DND-41 (cell line): ENCODE data around the gene MYBL2.
A peak's percentile ranks its signal among the peaks of the same experiment; 100 is the strongest.

Experiments used
- EZH2 ChIP-seq: IDR thresholded peaks from 3 replicates; pipeline ENCODE4 v1.6.1; 2012; ENCODE audit warnings: borderline replicate concordance, low read depth, mild to moderate bottlenecking, moderate library complexity, low read length, inconsistent platforms; ENCODE audit not compliant: severe bottlenecking
- TF ChIP-seq, protein P1 (sequence below): IDR thresholded peaks from 2 replicates; pipeline ENCODE4 v1.5.1; 2012; ENCODE audit warnings: borderline replicate concordance, low read length, moderate library complexity, mild to moderate bottlenecking; ENCODE audit not compliant: poor library complexity, severe bottlenecking; ENCODE audit errors: extremely low read depth

DNA sequence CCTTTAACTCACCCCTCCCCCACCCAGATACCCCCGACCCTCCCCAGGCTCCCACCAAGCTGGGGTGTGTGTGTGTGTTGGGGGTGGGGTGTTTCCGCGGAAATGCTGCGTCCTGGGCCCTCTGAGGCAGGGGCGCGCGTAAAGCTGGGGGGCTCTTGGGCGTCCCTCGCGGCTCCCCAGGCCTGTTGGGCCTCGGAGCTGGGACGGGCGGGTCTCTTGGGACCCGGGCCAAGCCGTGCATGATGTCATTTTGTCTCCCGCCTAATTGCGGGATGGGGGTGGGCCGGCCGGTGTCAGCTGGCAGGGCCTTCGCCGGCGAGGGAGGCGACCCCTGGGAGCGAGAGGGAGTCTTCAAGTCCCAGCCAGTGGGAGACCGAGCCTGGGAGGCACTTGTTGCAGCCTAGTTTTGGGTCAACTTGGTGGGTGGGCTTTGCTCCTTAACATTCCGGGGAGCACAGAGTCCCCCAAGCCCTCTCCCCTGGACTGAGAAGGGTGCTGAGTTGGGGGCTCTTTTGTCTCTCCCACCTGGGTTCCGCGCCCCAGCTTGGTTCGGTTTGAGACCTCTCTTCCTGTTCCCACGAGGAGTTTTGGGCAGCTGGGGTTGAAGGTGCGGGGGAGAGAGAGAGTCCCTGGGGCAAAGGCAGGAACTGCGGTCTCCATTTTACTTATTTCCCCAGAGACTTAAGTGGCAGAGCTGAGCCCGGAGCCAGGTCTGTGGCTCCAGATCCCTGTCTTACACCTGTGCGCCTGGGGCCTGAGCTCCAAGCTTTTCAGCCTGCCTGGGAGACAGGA, 623 bp downstream of the MYBL2 start:
- TF ChIP-seq, protein P1, sequence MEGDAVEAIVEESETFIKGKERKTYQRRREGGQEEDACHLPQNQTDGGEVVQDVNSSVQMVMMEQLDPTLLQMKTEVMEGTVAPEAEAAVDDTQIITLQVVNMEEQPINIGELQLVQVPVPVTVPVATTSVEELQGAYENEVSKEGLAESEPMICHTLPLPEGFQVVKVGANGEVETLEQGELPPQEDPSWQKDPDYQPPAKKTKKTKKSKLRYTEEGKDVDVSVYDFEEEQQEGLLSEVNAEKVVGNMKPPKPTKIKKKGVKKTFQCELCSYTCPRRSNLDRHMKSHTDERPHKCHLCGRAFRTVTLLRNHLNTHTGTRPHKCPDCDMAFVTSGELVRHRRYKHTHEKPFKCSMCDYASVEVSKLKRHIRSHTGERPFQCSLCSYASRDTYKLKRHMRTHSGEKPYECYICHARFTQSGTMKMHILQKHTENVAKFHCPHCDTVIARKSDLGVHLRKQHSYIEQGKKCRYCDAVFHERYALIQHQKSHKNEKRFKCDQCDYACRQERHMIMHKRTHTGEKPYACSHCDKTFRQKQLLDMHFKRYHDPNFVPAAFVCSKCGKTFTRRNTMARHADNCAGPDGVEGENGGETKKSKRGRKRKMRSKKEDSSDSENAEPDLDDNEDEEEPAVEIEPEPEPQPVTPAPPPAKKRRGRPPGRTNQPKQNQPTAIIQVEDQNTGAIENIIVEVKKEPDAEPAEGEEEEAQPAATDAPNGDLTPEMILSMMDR, result peak; percentile 18
- TF ChIP-seq EZH2, result no peak
